ENCODE data around the gene GDF7. TPM values are rescaled to one million over a fixed set of nuclear protein-coding genes. Genes with fewer than 3 reads are reported as not detected.

Gene GDF7
- total RNA-seq, 1 experiment from 2014 or later: 0.04 TPM

- Histone ChIP-seq H3K4me2 (ENCODE audit: insufficient read depth, insufficient read length, low read length) (no peak overlapping the region), H3K9me3 (ENCODE audit: control insufficient read depth, low read depth, low read length) (no peaks in the 10 kb centered on the region), H3K4ac (ENCODE audit: low read depth, low read length) (no peak overlapping the region), H3K79me2 (ENCODE audit: insufficient read depth, low read length) (no peaks in the 10 kb centered on the region), H3K14ac (ENCODE audit: insufficient read depth, low read length) (no peak overlapping the region), H3K18ac (ENCODE audit: insufficient read length, low read depth, low read length) (no peak overlapping the region), H3K23me2 (ENCODE audit: insufficient read length, low read depth, low read length, poor library complexity, severe bottlenecking) (no peaks in the 10 kb centered on the region), H2BK5ac (ENCODE audit: insufficient read length, low read length) (no peak overlapping the region), H3K27me3 (ENCODE audit: insufficient read depth, low read length) (no peaks in the 10 kb centered on the region), H4K91ac (ENCODE audit: insufficient read length, low read depth, low read length) (no peak overlapping the region), H3K4me1 (ENCODE audit: insufficient read depth, low read length) (no peaks in the 10 kb centered on the region; the same call in 1 of the 2 replicates), H2AK5ac (ENCODE audit: insufficient read length, low read length) (no peak overlapping the region), H4K8ac (replicated peaks; ENCODE audit: insufficient read length, low read depth, low read length) (no peak overlapping the region), H2AFZ (ENCODE audit: low read length) (no peak overlapping the region), H3T11ph (ENCODE audit: low read length) (no peak overlapping the region), H3K9ac (ENCODE audit: extremely low read depth, insufficient read length, low read length) (no peak overlapping the region), H2BK20ac (ENCODE audit: low read depth, low read length, poor library complexity, severe bottlenecking) (no peak overlapping the region), H2BK12ac (ENCODE audit: insufficient read length, low read depth, low read length) (no peak overlapping the region), H3K79me1 (ENCODE audit: insufficient read depth, low read depth, low read length, poor library complexity, severe bottlenecking) (no peaks in the 10 kb centered on the region), H2BK15ac (ENCODE audit: low read depth, low read length) (no peak overlapping the region), H3K27ac (ENCODE audit: insufficient read length, low read depth, low read length) (no peak overlapping the region), H3K56ac (ENCODE audit: insufficient read length, low read depth, low read length) (no peak overlapping the region), H2BK120ac (ENCODE audit: low read depth, low read length, poor library complexity, severe bottlenecking) (no peak overlapping the region), H4K20me1 (ENCODE audit: control insufficient read depth, insufficient read depth, insufficient read length) (no peaks in the 10 kb centered on the region), H3K23ac (ENCODE audit: insufficient read length, low read depth, low read length) (no peak overlapping the region), H4K5ac (ENCODE audit: insufficient read length, low read depth, low read length) (no peak overlapping the region)
- H3K36me3 Mint-ChIP-seq (ENCODE audit: insufficient read depth in 1 of 3, low read depth in 3 of 3): peaks cover 0 to 13% (median 2%) of the 10 kb centered on the region in 3 experiments; a peak in 3 of 7 replicates
- H3K4me1 Mint-ChIP-seq: peaks cover 12 to 13% of the 10 kb centered on the region in 2 experiments
- peaks cover 2% of the 10 kb centered on the region; the same call in 1 of the 2 replicates for H3K27me3 Mint-ChIP-seq (ENCODE audit: low read depth)
- no CpG with 5 or more reads among the region's 3 CpGs for WGBS (ENCODE audit: extremely low coverage, insufficient read length, low lambda C conversion rate)
- no peak for DNase-seq
- H3K27ac Mint-ChIP-seq: peak overlapping the region in 1 of 3 experiments; percentile 74; a peak in 2 of 7 replicates
- TF ChIP-seq CTCF (conservative IDR thresholded peaks at IDR 0.05): no peak
- no peak overlapping the region for H3K4me3 Mint-ChIP-seq
- no peaks in the 10 kb centered on the region; a peak in 1 of 5 replicates for H3K9me3 Mint-ChIP-seq
Measured at GRCh38 chr2:20643826-20644225, 23.1 kb upstream of the GDF7 start.

Measured in H9 (cell line).